Measurements from ENCODE around the gene OR2Z1. TPM values are rescaled to one million over a fixed set of nuclear protein-coding genes. Genes with fewer than 3 reads are reported as not detected.

The OR2Z1 gene
- total RNA-seq = not detected in 2 replicates
- polyA plus RNA-seq (2012) = not detected

- no peak for DNase-seq (ENCODE audit: low read depth)
Measured at GRCh38 chr19:8721334-8721733, at the start of gene OR2Z1. Gene OR2Z1, plus strand, starts transcription at chr19:8721634. Its CDS starts 9,395 bp downstream, at chr19:8731029.

- no peak for DNase-seq (ENCODE audit: low read depth)
Measured at GRCh38 chr19:8673276-8673891, 48.0 kb upstream of the OR2Z1 start.

GRCh38 chr19:8675066-8675465, 46.4 kb upstream of the OR2Z1 start:
- DNase-seq (ENCODE audit: low read depth) = no peak

GRCh38 chr19:8678244-8678807, 43.1 kb upstream of the OR2Z1 start:
- no peak for DNase-seq (ENCODE audit: low read depth)

- no peak for DNase-seq (ENCODE audit: low read depth)
Measured at GRCh38 chr19:8680676-8681344, 40.6 kb upstream of the OR2Z1 start.

GRCh38 chr19:8681345-8682029, 39.9 kb upstream of the OR2Z1 start:
- DNase-seq (ENCODE audit: low read depth) = no peak

GRCh38 chr19:8682472-8682871, 39.0 kb upstream of the OR2Z1 start:
- DNase-seq (ENCODE audit: low read depth) = no peak

- no peak for DNase-seq (ENCODE audit: low read depth)
Measured at GRCh38 chr19:8682931-8683330, 38.5 kb upstream of the OR2Z1 start.

GRCh38 chr19:8684001-8684902, 37.2 kb upstream of the OR2Z1 start:
- DNase-seq (ENCODE audit: low read depth) = no peak

- DNase-seq (ENCODE audit: low read depth) = no peak
Measured at GRCh38 chr19:8686549-8686948, 34.9 kb upstream of the OR2Z1 start.

GRCh38 chr19:8688930-8689329, 32.5 kb upstream of the OR2Z1 start:
- DNase-seq (ENCODE audit: low read depth) = no peak

- no peak for DNase-seq (ENCODE audit: low read depth)
Measured at GRCh38 chr19:8690753-8691539, 30.5 kb upstream of the OR2Z1 start.

- no peak for DNase-seq (ENCODE audit: low read depth)
Measured at GRCh38 chr19:8695501-8695900, 25.9 kb upstream of the OR2Z1 start.

- DNase-seq (ENCODE audit: low read depth) = no peak
Measured at GRCh38 chr19:8695911-8696310, 25.5 kb upstream of the OR2Z1 start.

GRCh38 chr19:8696993-8697392, 24.4 kb upstream of the OR2Z1 start:
- no peak for DNase-seq (ENCODE audit: low read depth)

- no peak for DNase-seq (ENCODE audit: low read depth)
Measured at GRCh38 chr19:8697671-8698432, 23.6 kb upstream of the OR2Z1 start.

GRCh38 chr19:8698433-8699063, 22.9 kb upstream of the OR2Z1 start, which contains the start of gene ACTL9:
Gene ACTL9, minus strand, starts transcription at chr19:8698795. Its CDS starts 94 bp downstream, at chr19:8698701.
- no peak for DNase-seq (ENCODE audit: low read depth)

GRCh38 chr19:8699908-8700307, 21.5 kb upstream of the OR2Z1 start:
- no peak for DNase-seq (ENCODE audit: low read depth)

- no peak for DNase-seq (ENCODE audit: low read depth)
Measured at GRCh38 chr19:8700956-8701355, 20.5 kb upstream of the OR2Z1 start.

All from myocyte (in vitro differentiated cells).